Activated CD8-positive, alpha-beta memory T cell treated with anti-CD3 and anti-CD28 coated beads, Interleukin-2, amount 50 U/mL, for 48 hours (primary cell): ENCODE results near the gene IDH2.
"Not testable (repeated sequence)": the region's sequence is repeated elsewhere in the genome, so short reads cannot be mapped to it uniquely, and the experiment has no call there.

ENCODE experiments used
- DNase-seq: peaks from one replicate; pipeline ENCODE4 v3.0.0-alpha.2; 2020

IDH2 gene

DNA sequence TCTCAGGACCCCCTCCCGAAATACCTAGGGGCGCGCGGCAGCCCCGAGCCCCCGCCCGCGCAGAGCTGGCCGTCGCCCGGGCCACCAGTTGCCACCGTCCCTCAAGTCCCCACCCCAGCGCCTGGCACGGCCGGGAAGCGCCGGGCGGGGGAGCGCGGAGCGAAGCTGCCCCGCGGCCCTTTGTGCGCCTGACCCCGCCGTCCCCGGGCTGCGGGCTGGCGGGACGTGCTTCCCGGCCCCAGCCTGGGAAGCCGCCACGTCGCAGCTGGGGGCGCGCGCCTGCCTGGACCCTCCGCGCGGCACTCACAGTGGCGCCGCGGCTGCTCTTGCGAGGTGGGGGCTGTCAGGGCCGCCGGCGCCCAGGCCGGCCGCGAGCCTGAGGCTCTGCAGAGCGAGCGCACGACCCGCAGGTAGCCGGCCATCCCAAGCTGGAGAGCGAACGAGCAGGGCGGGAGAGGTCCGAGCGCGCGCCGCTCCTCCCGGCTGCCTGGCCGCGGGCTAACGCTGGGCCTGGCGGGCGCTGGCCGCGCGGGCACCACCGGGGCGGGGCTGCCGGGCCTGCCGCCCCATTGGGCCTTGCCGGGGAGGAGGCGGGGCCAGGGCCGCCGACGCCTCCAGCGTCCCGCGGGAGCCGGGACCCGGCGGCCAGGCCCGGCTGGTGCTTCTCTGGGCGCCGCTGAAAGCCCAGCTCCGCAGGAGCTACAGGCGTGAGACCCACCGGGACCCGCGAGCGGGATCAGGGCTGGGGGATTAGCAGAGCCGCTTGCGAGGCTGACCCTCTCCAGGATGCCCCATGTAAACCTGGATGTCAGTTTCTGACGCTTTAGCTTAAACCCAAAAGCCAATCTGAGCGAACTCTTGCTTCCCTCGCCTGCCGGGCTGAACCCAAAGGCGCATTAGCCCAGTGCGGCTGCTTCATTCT is at the start of gene IDH2:
IDH2 (minus strand) TSS at position 500 of the 922 bp plus-strand sequence; CDS start at position 422, 78 bp downstream.
- peak; percentile 86 for DNase-seq

DNA sequence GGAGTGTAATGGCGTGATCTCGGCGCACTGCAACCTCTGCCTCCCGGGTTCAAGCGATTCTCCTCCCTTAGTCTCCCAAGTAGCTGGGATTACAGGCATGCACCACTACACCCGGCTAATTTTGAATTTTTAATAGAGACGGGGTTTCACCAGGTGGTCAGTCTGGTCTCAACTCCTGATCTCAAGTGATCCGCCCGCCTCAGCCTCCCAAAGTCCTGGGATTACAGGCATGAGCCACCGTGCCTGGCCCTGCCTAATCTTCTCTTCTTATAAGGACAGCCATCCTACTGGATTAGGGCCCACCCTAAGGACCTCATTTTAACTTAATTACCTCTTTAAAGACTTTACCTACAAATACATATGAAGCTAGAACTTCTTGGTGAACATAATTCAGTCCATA is 48.3 kb upstream of the IDH2 start:
- DNase-seq: not testable (repeated sequence)

DNA sequence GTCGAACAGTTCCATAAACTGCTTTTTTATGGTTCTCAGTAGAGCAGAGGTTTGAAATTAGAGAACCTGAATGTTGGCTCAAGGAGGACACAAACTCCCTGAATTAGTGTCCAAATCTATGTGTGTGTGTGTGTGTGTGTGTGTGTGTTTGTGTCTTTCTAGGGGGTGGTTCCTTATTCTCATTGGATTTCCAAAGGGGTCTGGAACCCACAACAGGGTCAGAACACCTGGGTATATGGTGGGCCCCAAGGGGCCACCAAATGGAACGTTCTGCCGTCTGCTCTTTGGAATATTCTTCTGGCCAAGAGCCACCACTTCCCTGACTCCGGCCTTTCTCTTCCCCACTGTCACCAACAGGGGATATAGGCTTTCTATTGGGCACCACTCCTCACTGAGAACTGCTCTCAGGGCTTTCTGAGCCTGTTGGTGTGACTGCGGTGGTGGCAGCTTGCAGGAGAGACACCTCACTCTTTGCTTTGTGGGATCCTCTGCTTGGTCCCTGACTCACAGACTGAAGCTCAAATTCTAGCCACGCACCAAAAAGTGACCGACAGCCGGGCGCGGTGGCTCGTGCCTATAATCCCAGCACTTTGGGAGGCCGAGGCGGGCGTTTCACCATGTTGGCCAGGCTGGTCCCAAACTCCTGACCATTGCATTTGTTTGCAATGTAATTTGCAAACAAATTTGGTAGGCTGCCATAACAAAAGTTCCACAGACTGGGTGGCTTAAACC is 47.5 kb upstream of the IDH2 start:
- DNase-seq: no peak

DNA sequence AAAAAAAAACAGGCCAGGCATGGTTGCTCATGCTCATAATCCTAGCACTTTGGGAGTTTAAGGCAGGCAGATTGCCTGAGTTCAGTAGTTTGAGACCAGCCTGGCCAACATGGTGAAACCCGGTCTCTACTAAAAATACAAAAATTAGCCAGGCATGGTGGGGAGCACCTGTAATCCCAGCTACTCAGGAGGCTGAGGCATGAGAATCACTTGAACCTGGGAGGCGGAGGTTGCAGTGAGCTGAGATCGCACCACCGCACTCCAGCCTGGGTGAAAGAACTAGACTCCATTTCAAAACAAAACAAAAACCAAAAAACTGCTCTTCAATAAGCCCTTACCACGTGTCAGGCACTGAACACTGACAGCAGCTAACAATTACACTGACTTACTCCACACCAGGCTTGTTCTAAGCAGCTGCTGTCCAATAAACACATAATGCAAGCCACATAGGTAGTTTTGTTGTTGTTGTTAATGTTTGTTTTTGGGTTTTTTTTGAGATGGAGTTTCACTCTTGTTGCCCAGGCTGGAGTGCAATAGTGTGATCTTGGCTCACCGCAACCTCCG is 44.0 kb upstream of the IDH2 start:
- DNase-seq: not testable (repeated sequence)

DNA sequence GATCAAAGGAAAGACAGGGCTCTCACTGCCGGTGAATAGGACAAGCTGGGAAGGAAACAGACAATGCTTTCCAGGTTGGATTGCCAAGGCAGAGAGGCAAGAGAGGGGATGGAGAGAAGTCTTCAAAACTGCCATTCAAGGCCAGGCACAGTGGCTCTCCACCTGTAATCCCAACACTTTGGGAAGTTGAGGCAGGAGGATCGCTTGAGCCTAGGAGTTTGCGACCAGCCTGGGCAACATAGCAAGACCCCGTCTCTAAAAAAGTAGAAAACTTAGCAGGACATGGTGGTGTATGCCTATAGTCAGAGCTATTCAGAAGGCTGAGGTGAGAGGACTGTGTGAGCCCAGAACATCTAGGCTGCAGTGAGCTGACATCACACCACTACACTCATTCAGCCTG is 43.5 kb upstream of the IDH2 start:
- no peak for DNase-seq

DNA sequence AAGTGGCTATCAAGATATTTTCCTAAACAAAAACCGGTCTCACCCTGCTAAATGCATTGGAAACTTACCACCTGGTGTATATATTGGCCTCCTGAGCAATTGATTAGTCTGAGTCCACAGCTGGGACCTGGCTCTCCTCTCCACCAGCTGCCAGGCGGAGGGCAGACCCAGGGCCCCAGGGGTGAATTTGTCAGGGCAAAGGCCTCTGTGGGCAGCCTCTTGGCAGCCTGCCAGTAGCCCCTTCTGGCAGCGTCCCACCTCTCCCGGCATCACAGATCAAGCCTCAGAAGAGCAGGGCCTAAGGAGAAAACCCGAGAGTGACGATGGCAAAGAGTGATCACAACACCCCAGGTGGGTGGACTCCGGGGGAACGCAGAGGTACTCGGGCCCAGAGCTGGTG is 43.0 kb upstream of the IDH2 start:
- no peak for DNase-seq

DNA sequence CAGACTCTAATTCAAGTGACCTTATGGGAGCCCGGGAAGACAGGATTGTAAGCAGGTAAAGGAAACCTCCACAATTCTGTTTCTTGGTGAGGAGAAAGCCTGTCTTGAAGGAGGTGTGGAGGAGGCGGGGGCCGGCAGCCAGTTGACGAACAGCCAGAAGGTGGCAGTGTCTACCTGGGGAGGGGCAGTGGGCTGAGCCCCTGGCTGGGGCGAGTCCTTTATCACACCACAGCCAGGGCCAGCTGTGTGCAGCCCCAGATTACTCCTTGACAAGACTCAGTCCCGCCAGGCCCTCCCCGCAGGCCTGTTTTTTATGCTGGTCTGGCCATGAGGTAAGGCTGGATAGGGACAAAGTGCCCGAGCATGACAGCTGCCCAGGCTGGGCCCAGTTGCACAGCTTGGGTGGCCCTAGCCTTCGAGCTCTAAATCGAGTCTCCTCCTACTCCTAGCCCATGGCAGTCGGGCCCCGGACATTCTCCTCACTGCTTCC is 40.9 kb upstream of the IDH2 start:
- DNase-seq: peak; percentile 83

DNA sequence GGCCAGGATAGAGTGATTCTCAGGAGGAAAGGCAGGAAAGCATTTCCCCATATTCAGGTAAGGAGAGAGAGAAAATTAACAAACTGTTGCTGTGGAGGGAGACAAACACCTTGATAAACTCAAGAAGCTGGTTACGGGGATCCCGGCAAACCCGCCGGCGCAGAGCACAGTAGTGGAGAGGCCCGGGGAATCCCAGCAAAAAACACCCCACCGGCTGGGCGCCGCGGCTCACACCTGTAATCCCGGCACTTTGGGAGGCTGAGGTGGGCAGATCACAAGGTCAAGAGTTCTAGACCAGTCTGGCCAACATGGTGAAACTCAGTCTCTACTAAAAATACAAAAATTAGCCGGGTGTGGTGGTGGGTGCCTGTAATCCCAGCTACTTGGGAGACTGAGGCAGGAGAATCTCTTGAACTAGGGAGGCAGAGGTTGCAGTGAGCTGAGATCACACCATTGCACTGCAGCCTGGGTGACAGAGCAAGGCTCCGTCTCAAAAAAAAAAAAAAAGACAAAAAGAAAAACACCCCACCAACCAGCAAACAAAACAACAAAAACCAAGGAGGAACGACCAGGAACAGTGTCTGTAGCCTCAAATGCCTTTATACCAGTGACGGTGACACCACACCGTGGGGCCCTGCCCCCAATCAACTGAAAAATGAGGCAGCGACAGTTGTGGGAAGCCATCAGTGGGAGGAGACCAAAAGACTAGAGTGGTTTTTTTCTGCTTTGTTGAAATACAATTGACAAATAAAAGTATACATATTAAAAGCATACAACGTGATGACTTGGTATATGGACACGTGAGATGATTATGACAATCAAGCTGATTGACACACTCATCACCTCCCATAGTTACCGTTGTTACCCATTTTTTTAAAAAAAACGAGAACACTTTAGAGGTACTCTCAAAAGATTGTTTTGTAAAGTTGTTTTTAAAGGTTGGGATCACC is 40.2 kb upstream of the IDH2 start:
- DNase-seq: no peak

DNA sequence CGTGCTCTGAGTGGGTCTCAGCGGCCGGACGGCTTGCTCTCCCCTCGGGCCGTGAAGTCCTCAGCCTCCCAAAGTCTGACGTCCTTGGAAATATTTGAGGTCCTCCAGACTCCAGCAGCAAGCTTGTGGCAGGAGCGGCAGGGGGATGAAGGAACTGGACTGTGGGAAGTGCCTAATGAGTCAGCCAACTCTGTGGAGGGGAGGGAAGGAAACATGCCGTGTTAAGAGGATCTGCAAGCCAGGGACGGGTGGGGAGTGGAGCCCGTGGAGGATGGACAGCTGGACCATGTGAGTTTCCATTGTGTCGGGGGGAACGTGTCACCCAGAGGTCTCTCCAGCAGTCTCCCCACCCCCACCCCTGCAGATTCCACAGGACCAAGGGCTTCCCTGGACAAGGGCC is 39.4 kb upstream of the IDH2 start:
- DNase-seq: no peak

DNA sequence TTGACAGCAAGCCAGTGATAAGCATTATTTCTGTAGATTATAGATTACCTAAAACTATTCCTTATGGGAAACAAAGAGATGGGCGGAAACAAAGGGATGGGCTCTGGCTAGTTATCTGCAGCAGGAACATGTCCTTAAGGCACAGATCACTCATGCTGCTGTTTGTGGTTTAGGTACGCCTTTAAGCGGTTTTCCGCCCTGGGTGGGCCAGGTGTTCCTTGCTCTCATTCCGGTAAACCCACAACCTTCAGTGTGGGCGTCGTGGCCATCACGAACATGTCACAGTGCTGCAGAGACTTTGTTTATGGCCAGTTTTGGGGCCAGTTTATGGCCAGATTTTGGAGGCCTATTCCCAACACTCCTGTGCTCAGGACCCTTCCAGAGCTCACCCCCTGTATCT is 37.3 kb upstream of the IDH2 start:
- DNase-seq: peak; percentile 63

DNA sequence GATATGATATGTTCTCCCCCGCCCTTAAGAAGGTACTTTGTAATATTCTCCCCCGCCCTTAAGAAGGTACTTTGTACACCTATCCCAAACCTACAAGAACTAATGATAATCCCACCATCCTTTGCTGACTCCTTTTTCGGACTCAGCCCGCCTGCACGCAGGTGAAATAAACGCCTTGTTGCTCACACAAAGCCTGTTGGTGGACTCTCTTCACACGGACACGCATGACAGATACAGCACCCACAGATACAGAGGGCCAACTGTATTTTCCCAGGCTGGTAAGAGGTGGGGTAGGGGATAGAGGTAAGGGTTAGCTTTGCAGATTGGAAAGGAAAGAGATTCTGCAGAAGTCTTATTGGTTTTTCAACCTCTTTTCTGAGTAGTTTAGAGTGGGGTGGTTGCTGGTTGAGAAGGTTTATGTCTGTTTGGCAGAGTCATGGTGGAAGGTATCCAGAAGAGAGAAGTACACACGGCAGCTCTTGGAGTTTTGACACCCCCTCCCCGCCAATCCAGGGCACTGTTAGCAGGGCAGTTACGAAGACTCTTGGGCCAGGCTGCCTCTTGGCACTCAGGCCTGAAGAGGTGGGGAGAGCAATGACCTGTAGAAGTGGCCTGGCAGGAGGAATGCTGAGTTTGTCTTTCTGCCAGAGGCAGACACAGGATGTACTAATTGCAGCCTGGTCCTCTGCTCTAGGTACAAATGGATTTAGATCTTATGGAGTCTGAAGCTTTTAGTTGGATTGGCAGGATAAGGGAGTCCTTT is 36.0 kb upstream of the IDH2 start:
- DNase-seq: no peak

DNA sequence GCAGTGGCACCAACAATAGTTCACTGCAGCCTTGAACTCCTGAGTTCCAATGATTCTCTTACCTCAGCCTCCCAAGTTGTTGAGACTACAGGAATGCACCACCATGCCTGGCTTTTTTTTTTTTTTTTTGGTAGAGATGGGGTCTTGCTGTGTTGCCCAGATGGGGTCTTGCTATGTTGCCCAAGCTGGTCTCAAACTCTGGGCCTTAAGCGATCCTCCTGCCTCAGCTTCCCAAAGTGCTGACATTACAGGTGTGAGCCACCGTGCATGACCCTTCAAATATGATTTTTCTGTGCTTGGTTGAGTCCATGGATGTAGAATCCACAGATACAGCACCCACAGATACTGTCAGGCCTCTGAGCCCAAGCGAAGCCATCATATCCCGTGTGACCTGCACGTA is 30.2 kb upstream of the IDH2 start:
- DNase-seq: no peak

DNA sequence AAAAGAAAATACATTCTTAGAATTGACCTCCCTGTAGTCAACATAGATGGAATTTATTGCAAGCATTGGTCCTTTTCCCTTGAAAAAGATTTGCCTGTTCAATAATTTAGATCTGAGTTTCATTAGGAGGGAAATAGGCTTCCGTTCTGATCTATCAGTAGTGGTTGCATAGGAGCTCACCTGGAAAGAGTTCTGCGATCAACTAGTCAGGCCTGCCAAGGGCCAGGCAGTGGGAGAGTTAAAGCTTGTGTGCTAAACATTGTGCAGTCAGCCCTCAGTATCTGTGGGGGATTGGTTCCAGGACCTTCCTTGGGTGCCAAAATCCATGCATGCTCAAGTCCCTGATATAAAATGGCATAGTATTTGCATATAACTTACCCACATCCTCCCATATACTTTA is 29.6 kb upstream of the IDH2 start:
- DNase-seq: no peak

DNA sequence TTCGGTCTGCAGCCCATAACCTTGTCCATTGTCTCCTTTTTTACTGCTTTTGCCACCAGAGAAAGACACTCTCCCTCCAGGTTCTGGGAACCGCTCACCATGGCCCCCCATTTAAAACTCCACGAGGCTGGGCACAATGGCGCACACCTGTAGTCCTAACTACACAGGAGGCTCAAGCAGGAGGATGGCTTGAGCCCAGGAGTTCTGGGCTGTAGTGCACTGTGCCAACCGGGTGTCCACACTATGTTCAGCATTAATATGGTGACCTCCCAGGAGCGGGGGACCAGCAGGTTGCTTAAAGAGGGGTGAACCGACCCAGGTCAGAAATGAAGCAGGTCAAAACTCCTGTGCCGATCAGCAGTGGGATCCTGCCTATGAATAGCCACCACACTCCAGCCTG is 28.0 kb upstream of the IDH2 start:
- no peak for DNase-seq

DNA sequence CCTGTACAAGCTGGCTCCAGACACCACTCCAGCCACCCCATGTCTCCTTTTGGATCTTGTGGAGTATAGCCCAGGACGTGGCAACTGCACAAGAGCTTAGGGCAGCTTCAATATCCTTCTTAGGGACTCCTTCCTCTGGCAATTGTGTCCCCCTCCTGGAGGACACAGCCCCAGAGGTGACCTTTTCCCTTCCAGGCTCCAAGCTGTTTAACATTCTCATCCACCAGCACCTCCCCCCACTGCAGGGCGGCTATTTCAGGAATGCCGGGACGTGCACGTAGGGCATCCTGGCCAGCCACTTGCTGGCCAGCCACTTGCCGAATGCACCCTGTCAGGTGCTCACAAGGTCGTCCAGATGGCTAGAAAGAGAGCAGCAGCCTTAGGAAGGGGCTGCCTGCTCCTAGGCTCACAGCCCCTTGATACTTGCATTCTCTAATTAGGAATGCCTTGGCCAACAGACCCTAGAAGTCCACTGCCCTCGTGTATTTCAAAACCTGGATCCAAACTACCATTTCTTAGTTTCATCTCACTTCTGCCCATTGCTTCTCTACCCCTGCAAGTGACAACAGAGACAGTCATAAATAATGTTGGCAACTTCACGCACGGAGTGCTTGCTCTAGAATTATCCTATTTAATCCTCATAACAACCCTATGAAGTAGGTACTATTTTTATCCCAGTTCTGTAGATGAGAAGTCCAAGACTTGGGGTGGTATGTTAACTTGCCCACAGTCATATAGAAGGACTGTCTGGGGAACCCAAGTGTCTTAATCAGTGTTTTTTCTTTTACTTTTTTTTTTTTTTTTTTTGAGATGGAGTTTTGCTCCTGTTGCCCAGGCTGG is 24.5 kb upstream of the IDH2 start:
- no peak for DNase-seq

DNA sequence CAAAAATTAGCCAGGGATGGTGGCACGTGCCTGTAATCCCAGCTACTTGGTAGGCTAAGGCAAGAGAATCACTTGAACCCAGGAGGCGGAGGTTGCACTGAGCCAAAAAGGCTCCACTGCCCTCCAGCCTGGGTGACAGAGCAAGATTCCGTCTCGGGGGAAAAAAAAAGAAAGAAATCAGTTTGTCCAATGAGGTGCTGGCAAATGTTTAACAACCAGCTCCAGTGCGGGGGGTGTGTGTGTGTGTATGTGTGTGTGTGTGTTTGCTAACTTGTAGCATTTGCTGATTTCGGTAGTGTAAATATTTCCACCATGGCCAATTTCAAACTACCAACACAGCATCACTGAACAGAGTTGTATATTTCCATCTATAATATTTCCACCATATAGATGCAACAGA is 23.8 kb upstream of the IDH2 start:
- DNase-seq: no peak

DNA sequence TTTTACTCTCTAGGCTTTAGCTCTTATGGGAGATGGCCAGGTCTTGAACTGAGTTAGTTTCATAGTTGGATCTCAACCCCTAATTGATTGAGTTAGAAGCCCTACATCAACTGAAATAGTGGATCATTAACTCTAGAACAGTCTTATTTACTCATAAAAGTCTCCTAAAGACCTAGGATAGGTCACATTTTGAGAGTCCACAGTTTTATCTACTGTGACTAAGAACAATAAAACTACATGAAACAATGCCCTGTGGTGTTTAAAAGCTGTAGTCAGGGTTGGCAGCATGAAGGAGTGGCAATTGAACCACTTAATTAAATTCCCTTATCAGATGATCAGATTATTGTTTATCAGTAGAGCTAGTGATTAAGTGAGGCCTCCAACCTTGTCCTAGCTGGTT is 22.2 kb upstream of the IDH2 start:
- DNase-seq: no peak

DNA sequence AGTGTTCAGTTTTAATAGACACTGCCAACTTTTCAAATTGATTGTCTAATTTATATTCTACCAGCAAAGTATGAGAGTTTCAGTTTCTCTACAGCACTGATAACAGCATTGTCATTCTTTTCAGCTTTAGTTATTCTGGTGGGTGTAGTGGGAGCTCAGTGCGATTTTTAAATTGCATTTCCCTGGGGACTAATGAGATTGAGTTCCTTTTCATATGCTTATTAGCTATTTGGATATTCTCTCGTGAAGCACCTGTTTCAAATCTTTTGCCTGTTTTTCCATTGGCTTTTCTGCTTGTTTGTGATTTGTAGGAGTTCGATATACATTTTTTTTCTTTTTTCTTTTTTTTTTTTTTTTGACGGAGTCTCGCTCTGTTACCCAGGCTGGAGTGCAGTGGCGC is 18.8 kb upstream of the IDH2 start:
- no peak for DNase-seq

DNA sequence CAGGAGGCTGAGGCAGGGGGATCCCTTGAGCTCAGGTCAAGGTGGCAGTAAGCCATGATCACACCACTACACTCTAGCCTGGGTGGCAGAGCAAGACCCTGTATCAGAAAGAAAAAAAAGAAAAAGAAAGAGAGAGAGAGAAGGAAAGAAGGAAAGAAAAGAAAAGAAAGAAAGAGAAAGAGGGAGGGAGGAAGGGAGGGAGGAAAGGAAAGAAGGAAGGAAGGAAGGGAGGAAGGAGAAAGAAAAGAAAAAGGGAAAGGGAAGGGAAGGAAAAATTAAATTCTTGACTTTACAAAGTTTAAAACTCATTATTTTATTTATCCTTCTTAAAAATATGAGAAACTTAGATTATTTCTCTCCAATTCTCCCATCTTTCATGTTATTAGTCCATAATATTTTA is 17.1 kb upstream of the IDH2 start:
- no peak for DNase-seq

DNA sequence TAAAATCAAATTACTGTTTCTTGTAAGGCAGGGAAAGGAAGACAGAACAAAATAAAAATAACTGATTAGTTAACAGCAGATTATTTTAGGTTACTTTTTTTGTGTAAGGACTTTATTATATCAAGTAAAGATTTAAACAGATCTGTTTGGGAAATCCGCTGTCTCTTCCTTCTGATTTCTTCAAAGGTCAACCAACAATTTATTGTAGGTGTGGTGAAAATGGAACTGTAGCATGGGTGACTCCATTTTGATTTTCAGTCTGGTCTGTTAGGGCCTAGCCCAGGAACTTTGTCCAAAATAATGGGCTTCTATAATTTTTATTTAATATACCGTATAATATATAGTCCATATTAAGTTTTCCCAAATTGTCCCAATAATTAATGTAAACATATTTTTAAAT is 13.5 kb upstream of the IDH2 start:
- no peak for DNase-seq

DNA sequence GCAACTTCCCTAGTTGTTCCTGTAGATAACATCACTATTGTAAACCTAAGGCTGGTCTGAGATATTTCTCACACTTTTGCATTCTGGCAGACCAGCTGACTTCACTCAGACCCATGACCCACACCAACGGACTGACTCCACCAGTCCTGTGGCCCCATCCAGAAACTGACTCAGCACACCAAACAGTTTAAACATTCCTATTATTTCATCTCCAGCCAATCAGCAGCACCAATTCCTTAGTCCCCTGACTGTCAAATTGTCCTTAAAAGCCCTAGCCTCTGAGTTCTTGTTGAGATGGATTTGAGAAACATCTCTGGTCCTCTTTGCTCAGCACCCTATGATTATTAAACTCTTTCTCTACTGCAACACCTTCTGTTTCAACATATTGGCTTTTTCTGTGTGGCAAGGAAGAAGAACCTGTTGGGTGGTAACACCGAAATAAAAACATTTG is 12.2 kb upstream of the IDH2 start:
- no peak for DNase-seq
